NCI-H524 (cell line): ENCODE data around the gene GAL3ST2.
"Not testable (repeated sequence)": the region's sequence is repeated elsewhere in the genome, so short reads cannot be mapped to it uniquely, and the experiment has no call there.

ENCODE experiments used
- DNase-seq, 2 experiments: peaks; one replicate each; lab custom pipeline; 2025; lab: John Stamatoyannopoulos, UW

GAL3ST2 gene

DNA sequence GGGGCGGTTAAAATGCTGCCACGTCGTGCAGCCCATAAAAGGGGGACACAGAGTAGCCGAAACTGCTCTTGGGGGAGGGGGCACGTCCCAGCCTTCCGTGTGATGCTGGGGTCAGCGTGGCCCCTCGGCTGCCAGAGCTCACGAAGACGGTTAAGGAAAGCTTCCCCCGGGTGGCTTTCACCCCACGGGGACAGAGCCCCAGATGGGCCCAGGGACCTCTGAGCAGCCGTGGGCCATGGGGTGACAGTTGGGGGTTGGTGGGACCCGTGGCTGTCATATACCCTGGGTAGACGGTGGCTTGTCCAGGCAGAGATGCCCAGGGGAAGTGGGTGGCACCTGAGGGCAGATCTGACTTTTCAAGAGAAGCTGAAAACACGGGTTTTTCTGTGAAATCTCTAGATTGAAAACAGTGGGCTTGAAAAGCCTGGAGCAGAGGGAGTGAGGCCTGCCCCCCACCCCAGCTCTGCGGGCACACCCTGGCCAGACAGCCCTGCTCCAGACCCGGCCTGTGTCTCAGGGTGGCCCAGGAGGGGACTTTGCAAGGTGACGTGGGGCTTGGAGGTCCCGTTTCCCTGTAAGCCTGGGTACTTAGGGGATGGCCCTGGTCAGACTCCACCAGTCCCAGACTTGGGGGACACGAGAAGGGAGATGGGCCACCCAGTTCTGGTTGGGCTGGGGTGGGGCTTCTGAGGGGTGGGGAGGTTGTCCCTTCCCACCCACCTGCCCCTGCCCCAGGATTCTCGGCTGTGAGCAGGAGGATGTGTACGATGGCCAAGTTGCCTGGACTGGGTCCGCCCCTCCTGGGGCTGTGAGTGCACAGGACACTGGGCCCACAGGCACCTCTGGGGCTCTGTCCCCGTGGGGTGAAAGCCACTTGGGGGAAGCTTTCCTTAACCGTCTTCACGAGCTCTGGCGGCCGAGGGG lies 33.0 kb downstream of the GAL3ST2 start:
- no peak for DNase-seq

GRCh38 chr2:241810307-241811200 lies 33.9 kb downstream of the GAL3ST2 start:
- DNase-seq = no peak

DNA sequence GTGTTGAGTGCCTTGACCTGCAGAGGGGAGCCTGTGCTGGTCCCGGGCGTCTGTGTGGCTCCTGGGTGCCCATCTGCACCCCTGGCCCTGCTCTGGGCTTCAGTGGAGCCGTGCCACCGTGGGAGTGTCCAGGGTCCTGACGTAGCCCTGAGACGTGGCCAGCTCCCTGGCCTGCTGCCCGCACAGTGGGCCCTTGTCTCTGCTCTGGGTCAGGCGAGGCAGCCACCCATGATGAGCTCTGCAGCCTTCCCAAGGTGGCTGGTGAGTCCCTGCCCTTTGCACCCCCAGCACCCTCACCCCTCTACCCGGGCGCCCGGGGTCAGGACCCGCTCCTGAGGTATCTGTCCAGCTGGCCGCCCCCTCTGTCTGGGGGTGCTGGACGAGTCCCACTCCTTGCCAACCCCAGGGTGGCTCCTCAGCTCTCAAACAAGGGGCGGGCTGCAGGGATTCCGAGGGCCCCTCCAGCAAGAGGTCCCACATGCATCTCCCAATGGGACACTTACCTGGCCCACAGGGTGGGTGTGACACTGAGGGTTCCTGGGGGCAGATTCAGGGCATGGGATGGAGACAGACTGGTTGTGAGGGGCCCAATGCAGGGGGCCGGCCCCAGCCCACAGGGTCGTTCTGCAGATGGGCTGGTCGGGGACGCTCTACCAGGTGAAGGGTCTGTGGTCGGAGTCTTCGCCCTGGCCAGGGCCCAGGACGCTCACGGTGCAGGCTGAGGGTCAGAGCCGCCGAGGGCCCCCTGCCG lies 34.8 kb downstream of the GAL3ST2 start:
- DNase-seq = no peak

GRCh38 chr2:241811952-241812729 lies 35.5 kb downstream of the GAL3ST2 start:
- no peak for DNase-seq

GRCh38 chr2:241812730-241813643 lies 36.4 kb downstream of the GAL3ST2 start:
- no peak for DNase-seq

GRCh38 chr2:241813644-241814392 lies 37.2 kb downstream of the GAL3ST2 start:
- no peak for DNase-seq

DNA sequence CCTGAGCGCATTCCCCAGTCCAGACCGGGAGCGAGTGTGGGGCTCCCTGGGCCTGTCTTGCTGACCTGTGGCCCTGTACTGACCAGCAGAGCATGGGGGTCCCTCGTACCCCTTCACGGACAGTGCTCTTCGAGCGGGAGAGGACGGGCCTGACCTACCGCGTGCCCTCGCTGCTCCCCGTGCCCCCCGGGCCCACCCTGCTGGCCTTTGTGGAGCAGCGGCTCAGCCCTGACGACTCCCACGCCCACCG lies 37.7 kb downstream of the GAL3ST2 start:
- DNase-seq = no peak

DNA sequence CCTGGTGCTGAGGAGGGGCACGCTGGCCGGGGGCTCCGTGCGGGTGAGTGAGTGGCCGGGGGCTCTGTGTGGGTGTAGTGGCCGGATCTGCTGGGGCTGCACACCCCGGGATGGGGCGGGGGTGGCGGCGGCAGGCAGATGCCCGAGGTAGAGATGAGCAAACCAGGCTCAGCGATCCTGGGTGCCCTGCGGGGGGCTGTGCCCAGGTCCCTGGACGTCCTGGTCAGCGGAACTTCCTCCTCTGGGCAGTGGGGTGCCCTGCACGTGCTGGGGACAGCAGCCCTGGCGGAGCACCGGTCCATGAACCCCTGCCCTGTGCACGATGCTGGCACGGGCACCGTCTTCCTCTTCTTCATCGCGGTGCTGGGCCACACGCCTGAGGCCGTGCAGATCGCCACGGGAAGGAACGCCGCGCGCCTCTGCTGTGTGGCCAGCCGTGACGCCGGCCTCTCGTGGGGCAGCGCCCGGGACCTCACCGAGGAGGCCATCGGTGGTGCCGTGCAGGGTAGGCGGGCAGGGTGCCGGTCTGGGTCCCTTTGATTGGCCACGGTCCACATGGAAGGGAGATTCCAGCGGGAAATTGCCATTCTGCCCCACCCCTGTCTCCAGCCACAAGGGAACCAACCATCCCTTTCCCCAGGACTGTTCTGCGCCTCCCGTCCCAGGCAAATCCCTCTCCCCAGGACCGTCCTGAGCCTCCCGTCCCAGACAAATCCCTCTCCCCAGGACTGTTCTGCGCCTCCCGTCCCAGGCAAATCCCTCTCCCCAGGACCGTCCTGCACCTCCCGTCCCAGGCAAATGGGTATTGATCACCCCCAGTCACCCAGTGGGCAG lies 38.2 kb downstream of the GAL3ST2 start:
- DNase-seq = no peak

GRCh38 chr2:241815477-241816430 lies 39.1 kb downstream of the GAL3ST2 start:
- no peak for DNase-seq

DNA sequence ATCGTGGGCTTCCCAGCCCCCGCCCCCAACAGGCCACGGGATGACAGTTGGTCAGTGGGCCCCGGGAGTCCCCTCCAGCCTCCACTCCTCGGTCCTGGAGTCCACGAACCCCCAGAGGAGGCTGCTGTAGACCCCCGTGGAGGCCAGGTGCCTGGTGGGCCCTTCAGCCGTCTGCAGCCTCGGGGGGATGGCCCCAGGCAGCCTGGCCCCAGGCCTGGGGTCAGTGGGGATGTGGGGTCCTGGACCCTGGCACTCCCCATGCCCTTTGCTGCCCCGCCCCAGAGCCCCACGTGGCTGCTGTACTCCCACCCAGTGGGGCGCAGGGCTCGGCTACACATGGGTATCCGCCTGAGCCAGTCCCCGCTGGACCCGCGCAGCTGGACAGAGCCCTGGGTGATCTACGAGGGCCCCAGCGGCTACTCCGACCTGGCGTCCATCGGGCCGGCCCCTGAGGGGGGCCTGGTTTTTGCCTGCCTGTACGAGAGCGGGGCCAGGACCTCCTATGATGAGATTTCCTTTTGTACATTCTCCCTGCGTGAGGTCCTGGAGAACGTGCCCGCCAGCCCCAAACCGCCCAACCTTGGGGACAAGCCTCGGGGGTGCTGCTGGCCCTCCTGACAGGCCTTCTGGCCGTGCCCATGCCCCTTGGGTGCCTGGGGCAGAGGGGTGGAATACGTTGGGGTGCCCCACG lies 40.0 kb downstream of the GAL3ST2 start:
- DNase-seq = no peak

GRCh38 chr2:241817126-241817820 lies 40.7 kb downstream of the GAL3ST2 start:
- DNase-seq = no peak

DNA sequence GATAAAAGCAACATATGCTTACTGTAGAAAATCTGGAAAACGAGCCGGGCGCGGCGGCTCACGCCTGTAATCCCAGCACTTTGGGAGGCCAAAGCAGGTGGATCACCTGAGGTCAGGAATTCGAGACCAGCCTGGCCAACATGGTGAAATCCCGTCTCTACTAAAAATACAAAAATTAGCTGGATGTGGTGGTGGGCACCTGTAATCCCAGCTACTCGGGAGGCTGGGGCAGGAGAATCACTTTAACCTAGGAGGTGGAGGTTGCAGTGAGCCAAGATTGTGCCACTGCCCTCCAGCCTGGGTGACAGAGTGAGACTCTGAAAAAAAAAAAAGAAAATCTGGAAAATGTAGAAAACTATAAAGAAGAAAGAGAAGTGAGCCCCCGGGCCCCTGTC lies 41.2 kb downstream of the GAL3ST2 start:
- DNase-seq = not testable (repeated sequence)

DNA sequence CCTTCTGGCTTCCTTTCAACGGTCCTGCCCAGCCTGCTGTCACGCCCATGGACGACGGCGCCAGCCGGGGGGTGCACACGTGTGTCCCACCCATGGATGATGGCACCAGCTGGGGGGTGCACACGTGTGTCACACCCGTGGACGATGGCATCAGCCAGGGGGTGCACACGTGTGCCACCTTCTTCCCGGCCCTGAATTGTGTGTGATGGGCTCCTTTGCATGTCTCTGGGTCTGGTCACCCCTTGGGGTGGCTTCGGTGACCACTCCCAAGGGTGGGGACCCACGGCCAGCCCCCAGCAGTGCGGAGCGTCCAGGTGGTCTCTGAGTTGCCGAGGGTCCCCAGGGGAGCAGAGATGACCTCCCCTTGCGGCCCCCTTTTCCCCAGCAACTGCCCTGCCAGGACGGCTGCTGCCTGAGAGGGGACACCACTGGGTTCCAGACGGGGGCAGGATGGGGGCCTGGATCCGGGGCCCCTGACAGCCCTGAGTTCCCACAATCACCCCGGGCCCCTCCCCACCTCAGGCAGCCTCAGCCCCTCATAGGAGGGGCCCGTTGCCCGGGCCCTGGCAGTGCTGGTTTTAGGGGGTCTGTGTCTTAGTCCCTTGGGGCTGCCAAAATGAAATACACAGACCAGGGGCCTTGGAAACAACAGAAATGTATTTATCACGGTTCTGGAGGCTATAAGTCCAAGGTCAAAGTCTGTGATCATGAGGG lies 41.8 kb downstream of the GAL3ST2 start:
- DNase-seq = no peak

- DNase-seq = no peak
Observed at GRCh38 chr2:241818943-241819270, 42.3 kb downstream of the GAL3ST2 start.

- not testable (repeated sequence) for DNase-seq
Observed at GRCh38 chr2:241819947-241820624, 43.5 kb downstream of the GAL3ST2 start.
